Activated gamma-delta T cell treated with anti-CD3 and anti-CD28 coated beads, Interleukin-2, amount 50 U/mL, for 16 hours (primary cell): ENCODE results near the gene KIF17.

Experiments used
- DNase-seq: peaks from one replicate; pipeline ENCODE4 v3.0.0-alpha.2; 2020; ENCODE audit warnings: low read depth

Gene KIF17

GRCh38 chr1:20710469-20711284, 7.1 kb downstream of the KIF17 start:
- DNase-seq = no peak

- no peak for DNase-seq
These were observed 7.9 kb downstream of the KIF17 start for GRCh38 chr1:20709868-20710267.

GRCh38 chr1:20708891-20709290, 8.9 kb downstream of the KIF17 start:
- no peak for DNase-seq

GRCh38 chr1:20708057-20708456, 9.8 kb downstream of the KIF17 start:
- DNase-seq = no peak

GRCh38 chr1:20706841-20707240, 11.0 kb downstream of the KIF17 start:
- DNase-seq = no peak

GRCh38 chr1:20705203-20705755, 12.5 kb downstream of the KIF17 start:
- DNase-seq = no peak

- no peak for DNase-seq
These were observed 13.2 kb downstream of the KIF17 start for GRCh38 chr1:20704390-20705202.

- no peak for DNase-seq
These were observed 14.6 kb downstream of the KIF17 start for GRCh38 chr1:20703124-20703756.

GRCh38 chr1:20702416-20702815, 15.4 kb downstream of the KIF17 start:
- no peak for DNase-seq

- no peak for DNase-seq
These were observed 16.0 kb downstream of the KIF17 start for GRCh38 chr1:20701847-20702246.

GRCh38 chr1:20701446-20701845, 16.4 kb downstream of the KIF17 start:
- DNase-seq = no peak

GRCh38 chr1:20700636-20701215, 17.1 kb downstream of the KIF17 start:
- no peak for DNase-seq

- no peak for DNase-seq
These were observed 18.2 kb downstream of the KIF17 start for GRCh38 chr1:20699558-20699957.

- no peak for DNase-seq
These were observed 19.5 kb downstream of the KIF17 start for GRCh38 chr1:20698195-20698910.

GRCh38 chr1:20697563-20697962, 20.2 kb downstream of the KIF17 start:
- DNase-seq = no peak

GRCh38 chr1:20696397-20697333, 21.1 kb downstream of the KIF17 start:
- peak; percentile 49 for DNase-seq

- DNase-seq = no peak
These were observed 22.3 kb downstream of the KIF17 start for GRCh38 chr1:20695515-20695914.

- no peak for DNase-seq
These were observed 24.2 kb downstream of the KIF17 start for GRCh38 chr1:20693623-20694022.

- DNase-seq = no peak
These were observed 25.9 kb downstream of the KIF17 start for GRCh38 chr1:20691872-20692271.

GRCh38 chr1:20689645-20690056, 28.2 kb downstream of the KIF17 start:
- no peak for DNase-seq
